PC-9 (cell line): ENCODE data around the gene RNF145. TPM values are rescaled to one million over a fixed set of nuclear protein-coding genes. Genes with fewer than 3 reads are reported as not detected.
A peak's percentile ranks its signal among the peaks of the same experiment; 100 is the strongest.

Experiments used
- BruUV-seq: library from RNA; stranded (reverse); fragments of 400-500 nt; replicated peaks from 2 replicates; lab custom pipeline; 2021; lab: Mats Ljungman, UMichigan
- CTCF ChIA-PET: fragments of 300-600 bp; sonication (Branson Sonifier 250); formaldehyde crosslinking; loops from one replicate; lab custom pipeline; 2022; ENCODE audit warnings: antibody characterized with exemption; lab: Charles Lee
- POLR2A ChIA-PET: fragments of 300-600 bp; sonication (Branson Sonifier 250); formaldehyde crosslinking; loops from one replicate; lab custom pipeline; 2022; ENCODE audit warnings: antibody characterized with exemption; ENCODE audit not compliant: unreplicated experiment; lab: Charles Lee
- DNase-seq, 2 experiments: peaks; one replicate each; pipeline versions ENCODE4 v3.0.0 to v3.0.0-alpha.2; 2015 to 2022; ENCODE audit warnings: mixed read lengths in 1 of 2
- H2AFZ ChIP-seq: fragments of 200-600 bp; sonication (generic); 2 replicates; pipeline ENCODE4 v1.8.1; 2017; ENCODE audit warnings: antibody characterized with exemption
- H3F3A ChIP-seq: fragments of 200-600 bp; sonication (generic); 2 replicates; pipeline ENCODE4 v1.8.1; 2017; ENCODE audit warnings: antibody characterized with exemption, mild to moderate bottlenecking, low read depth; ENCODE audit not compliant: insufficient read depth
- H3K27ac ChIP-seq: fragments of 200-600 bp; sonication (generic); 2 replicates; pipeline ENCODE4 v1.6.1; 2016; ENCODE audit warnings: mixed run types
- H3K27me3 ChIP-seq: fragments of 200-600 bp; sonication (generic); 2 replicates; pipeline ENCODE4 v1.6.1; 2016; ENCODE audit warnings: low read depth, mixed run types; ENCODE audit not compliant: insufficient read depth
- H3K36me3 ChIP-seq: fragments of 200-600 bp; sonication (generic); 2 replicates; pipeline ENCODE4 v1.6.1; 2016; ENCODE audit warnings: low read depth, mixed run types
- H3K4me1 ChIP-seq: fragments of 200-600 bp; sonication (generic); replicated peaks from 2 replicates; pipeline ENCODE4 v1.6.1; 2016; ENCODE audit warnings: mixed run types; ENCODE audit not compliant: insufficient read depth
- H3K4me2 ChIP-seq: fragments of 200-600 bp; sonication (generic); 2 replicates; pipeline ENCODE4 v1.6.1; 2017; ENCODE audit warnings: mixed run types
- H3K4me3 ChIP-seq: fragments of 200-600 bp; sonication (generic); 2 replicates; pipeline ENCODE4 v1.6.1; 2016; ENCODE audit warnings: mixed run types
- H3K79me2 ChIP-seq: fragments of 200-600 bp; sonication (generic); 2 replicates; pipeline ENCODE4 v1.6.1; 2017; ENCODE audit warnings: low read depth, mixed run types
- H3K9me2 ChIP-seq: fragments of 200-600 bp; sonication (generic); 2 replicates; pipeline ENCODE4 v1.8.1; 2017; ENCODE audit warnings: mild to moderate bottlenecking; ENCODE audit not compliant: insufficient read depth
- H3K9me3 ChIP-seq: fragments of 200-600 bp; sonication (generic); 2 replicates; pipeline ENCODE4 v1.8.1; 2016; ENCODE audit warnings: low read depth; ENCODE audit not compliant: insufficient read depth
- H4K20me1 ChIP-seq: fragments of 200-600 bp; sonication (generic); 2 replicates; pipeline ENCODE4 v1.8.1; 2017; ENCODE audit not compliant: insufficient read depth
- CTCF ChIP-seq: fragments of 200-600 bp; sonication (generic); conservative IDR thresholded peaks from 2 replicates; pipeline ENCODE4 v1.6.1; 2017; ENCODE audit warnings: mixed run types, antibody characterized with exemption, mild to moderate bottlenecking, moderate library complexity
- EZH2 ChIP-seq: fragments of 200-600 bp; sonication (generic); IDR thresholded peaks from 2 replicates; pipeline ENCODE4 v1.8.0; 2017; ENCODE audit warnings: antibody characterized with exemption, low read depth
- intact Hi-C: fragments of 100-400 bp; cut with micrococcal nuclease; formaldehyde crosslinking; loops from one replicate; pipeline ENCODE4 v1.10.0; 2022; ENCODE audit not compliant: unreplicated experiment
- total RNA-seq: library from RNA; stranded (reverse); gene quantifications from 2 replicates; pipeline ENCODE4 v1.2.3, GENCODE V29; 2021

RNF145 gene
- total RNA-seq, 1 experiment from 2014 or later: 54.5 TPM

- Histone ChIP-seq H3K36me3 (peaks cover 23% of the 10 kb centered on the region), H3K4me1 (peaks cover 21% of the 10 kb centered on the region), H3K4me3 (no peak overlapping the region), H3K27me3 (no peaks in the 10 kb centered on the region), H2AFZ (no peak overlapping the region), H3K79me2 (0 out of 2 replicates have a peak, but pooled peaks cover 3% of the 10 kb centered on the region), H4K20me1 (0 out of 2 replicates have a peak, but pooled peaks cover 3% of the 10 kb centered on the region), H3K27ac (0 out of 2 replicates have a peak overlapping the region, but pooled peaks have one; percentile 5), H3F3A (peaks cover 4% of the 10 kb centered on the region; the same call in 1 of the 2 replicates), H3K9me3 (no peaks in the 10 kb centered on the region), H3K4me2 (no peak overlapping the region), H3K9me2 (no peaks in the 10 kb centered on the region)
- intact Hi-C loops: no loop called here
- no peak for DNase-seq
- no peak for TF ChIP-seq CTCF
- TF ChIP-seq EZH2: no peak
- no TSS peak for BruUV-seq
- CTCF ChIA-PET: no interaction called here
- POLR2A ChIA-PET: no interaction called here
Measured at GRCh38 chr5:159181651-159182050, 27.7 kb downstream of the RNF145 start.

GRCh38 chr5:159181152-159181551 is 28.2 kb downstream of the RNF145 start:
- Histone ChIP-seq H4K20me1 (no peaks in the 10 kb centered on the region), H2AFZ (no peak overlapping the region), H3K4me3 (no peak overlapping the region), H3K9me3 (no peaks in the 10 kb centered on the region), H3K4me1 (peaks cover 21% of the 10 kb centered on the region), H3K79me2 (0 out of 2 replicates have a peak, but pooled peaks cover 3% of the 10 kb centered on the region), H3K4me2 (no peak overlapping the region), H3K27ac (0 out of 2 replicates have a peak overlapping the region, but pooled peaks have one; percentile 5), H3F3A (peaks cover 9% of the 10 kb centered on the region; the same call in 1 of the 2 replicates), H3K9me2 (no peaks in the 10 kb centered on the region), H3K36me3 (peaks cover 28% of the 10 kb centered on the region), H3K27me3 (no peaks in the 10 kb centered on the region)
- intact Hi-C loops: no loop called here
- no TSS peak for BruUV-seq
- TF ChIP-seq EZH2: no peak
- TF ChIP-seq CTCF: no peak
- DNase-seq: peak in 1 of 2 experiments; percentile 54
- ChIA-PET CTCF (no interaction called here), POLR2A (no interaction called here)

GRCh38 chr5:159179529-159180305 is 29.6 kb downstream of the RNF145 start:
- CTCF ChIA-PET: no interaction called here
- Histone ChIP-seq H2AFZ (no peak overlapping the region), H3F3A (peaks cover 10% of the 10 kb centered on the region; the same call in 1 of the 2 replicates), H3K27me3 (no peaks in the 10 kb centered on the region), H3K4me3 (no peak overlapping the region), H3K27ac (peak overlapping the region; percentile 38), H3K36me3 (peaks cover 35% of the 10 kb centered on the region), H3K9me2 (no peaks in the 10 kb centered on the region), H4K20me1 (no peaks in the 10 kb centered on the region), H3K9me3 (no peaks in the 10 kb centered on the region), H3K4me1 (peaks cover 35% of the 10 kb centered on the region), H3K4me2 (no peak overlapping the region), H3K79me2 (0 out of 2 replicates have a peak, but pooled peaks cover 3% of the 10 kb centered on the region)
- DNase-seq: no peak
- POLR2A ChIA-PET: no interaction called here
- intact Hi-C loops: loop anchor here (2.0 to 10.0 kb wide), 3 partner anchors 83 to 738 kb away; partner anchors contain the start of genes ADRA1B and UBLCP1
- no TSS peak for BruUV-seq
- TF ChIP-seq CTCF (no peak), EZH2 (no peak)
